Epithelial cell of proximal tubule (primary cell): ENCODE results near the gene FMNL2. TPM values are rescaled to one million over a fixed set of nuclear protein-coding genes. Genes with fewer than 3 reads are reported as not detected.

Experiments
- DNase-seq: peaks from one replicate; pipeline ENCODE4 v3.0.0-alpha.2; 2011; ENCODE audit warnings: low read depth
- H3K4me3 ChIP-seq: 2 replicates; pipeline ENCODE4 v1.5.1; 2011; ENCODE audit warnings: low read depth, mild to moderate bottlenecking, low read length
- CTCF ChIP-seq: conservative IDR thresholded peaks from 2 replicates; pipeline ENCODE4 v1.5.1; 2012; ENCODE audit warnings: low read depth, mild to moderate bottlenecking, low read length
- total RNA-seq: library from RNA; depleted of rRNA; stranded (reverse); fragments of >200 nt; gene quantifications from 2 replicates; pipeline ENCODE4 v1.2.3, GENCODE V29; 2015

FMNL2 gene
- total RNA-seq, 1 donor from 2014 or later, result 29.7 TPM

DNA sequence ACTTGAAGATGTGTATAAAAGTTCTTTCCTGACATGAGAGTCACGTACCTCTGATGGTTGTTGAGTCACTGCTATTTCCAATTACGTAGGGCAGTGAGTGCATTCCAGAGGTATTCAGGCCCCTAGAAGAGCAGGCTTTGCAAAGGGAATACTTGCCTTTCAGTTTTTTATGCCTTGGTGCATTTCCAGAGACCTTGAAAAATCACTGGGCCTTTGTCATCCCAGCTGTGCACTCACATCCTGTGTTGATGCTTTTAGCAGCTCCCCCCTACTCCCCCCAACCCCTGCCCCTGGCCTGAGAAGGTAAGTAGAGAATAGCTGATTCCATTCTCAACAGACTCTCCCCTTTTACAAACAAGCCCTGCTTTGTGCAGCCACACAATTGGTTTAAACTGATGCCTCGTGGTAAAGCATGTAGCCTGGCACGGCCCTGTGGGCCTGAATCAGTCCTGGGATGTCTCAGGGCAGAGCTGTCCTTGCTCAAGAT is 208.1 kb downstream of the FMNL2 start:
- no peak for TF ChIP-seq CTCF
- peak; percentile 92 for DNase-seq
- H3K4me3 ChIP-seq, result no peak overlapping the region

DNA sequence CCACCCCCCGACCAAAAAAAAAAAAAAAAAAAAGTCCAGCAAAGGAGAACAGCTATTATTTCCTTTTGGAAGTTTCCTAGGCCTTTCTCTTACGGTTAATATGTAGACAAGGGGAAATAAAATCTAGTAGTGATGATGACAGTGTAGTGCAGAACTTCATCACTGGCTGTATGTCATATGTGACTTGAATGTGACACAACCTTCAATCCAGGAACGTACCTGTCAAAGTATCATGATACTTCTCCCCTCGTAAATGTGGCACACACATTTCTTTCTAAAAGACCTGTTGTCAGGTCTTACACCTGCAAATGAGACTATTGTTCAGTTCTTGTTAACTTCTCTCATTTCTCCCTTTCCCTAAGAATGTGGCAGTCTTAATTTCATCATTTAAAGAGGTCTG is 208.7 kb downstream of the FMNL2 start:
- H3K4me3 ChIP-seq, result no peak overlapping the region
- TF ChIP-seq CTCF, result no peak
- no peak for DNase-seq

- TF ChIP-seq CTCF, result no peak
- no peak overlapping the region for H3K4me3 ChIP-seq
- no peak for DNase-seq
These were observed 209.7 kb downstream of the FMNL2 start for GRCh38 chr2:152544638-152545037.

DNA sequence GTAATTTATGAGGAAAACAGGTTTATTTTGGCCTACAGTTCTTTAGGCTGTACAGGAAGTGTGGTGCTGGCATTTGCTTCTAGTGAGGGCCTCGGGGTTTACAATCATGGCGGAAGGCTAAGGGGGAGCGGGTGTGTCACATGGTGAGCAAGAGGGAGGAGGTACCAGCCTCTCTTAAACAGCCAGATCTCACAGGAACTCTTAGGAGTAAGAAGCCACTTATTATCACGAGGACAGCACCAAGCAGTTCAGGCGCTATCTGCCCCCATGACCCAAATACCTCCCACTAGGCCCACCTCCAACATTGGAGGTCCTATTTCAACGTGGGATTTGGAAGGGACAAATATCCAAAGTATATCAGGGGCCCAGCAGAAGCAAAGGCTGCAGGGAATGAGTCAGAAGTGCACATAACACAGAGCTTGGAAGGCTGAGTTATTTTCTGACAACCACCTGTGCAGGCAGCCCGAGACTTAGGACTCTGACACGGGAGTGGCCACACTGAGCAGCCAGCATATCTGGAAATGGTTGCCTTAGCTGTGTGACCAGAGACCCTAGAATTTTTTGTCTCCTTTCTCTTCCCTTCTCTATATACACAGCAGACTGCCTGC is 211.4 kb downstream of the FMNL2 start:
- no peak overlapping the region for H3K4me3 ChIP-seq
- no peak for DNase-seq
- TF ChIP-seq CTCF, result no peak

DNA sequence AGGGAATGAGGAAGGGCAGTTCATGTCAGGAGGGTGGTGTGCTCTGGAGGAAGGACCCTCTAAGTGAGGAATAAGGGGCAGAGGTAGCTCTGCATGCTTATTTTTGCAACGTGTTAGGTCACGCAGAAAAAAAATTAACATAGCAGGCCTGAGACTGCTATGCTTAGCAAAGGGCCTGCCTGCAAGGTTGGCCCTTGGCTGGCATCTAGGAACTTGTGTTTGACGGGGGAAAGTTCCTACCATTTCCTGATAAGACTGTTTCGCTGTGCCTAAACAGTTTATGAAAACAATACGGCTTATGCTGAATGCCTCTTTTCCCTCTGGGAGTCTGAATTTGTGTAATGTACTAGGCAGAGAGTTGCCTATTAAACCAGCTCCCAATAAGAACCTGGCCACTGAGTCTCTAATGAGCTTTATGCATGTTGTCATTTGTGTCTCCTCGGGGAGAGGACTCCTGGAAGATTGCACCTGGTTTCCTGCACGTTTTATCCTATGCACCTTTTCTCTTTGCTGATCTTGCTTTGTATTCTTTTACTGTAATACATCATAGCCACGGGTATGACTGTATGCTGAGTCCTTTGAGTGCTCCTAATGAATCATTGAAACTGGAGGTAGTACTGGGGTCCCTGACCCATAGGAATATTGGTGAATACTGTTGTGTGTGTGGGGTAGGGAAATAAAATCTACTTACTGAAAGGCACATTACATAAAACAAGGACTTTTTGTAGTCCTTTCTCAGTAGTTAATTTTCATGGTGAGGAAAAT is 213.3 kb downstream of the FMNL2 start:
- DNase-seq, result no peak
- no peak for TF ChIP-seq CTCF
- no peak overlapping the region for H3K4me3 ChIP-seq

GRCh38 chr2:152548996-152549395 is 214.0 kb downstream of the FMNL2 start:
- no peak for TF ChIP-seq CTCF
- no peak overlapping the region for H3K4me3 ChIP-seq
- no peak for DNase-seq

DNA sequence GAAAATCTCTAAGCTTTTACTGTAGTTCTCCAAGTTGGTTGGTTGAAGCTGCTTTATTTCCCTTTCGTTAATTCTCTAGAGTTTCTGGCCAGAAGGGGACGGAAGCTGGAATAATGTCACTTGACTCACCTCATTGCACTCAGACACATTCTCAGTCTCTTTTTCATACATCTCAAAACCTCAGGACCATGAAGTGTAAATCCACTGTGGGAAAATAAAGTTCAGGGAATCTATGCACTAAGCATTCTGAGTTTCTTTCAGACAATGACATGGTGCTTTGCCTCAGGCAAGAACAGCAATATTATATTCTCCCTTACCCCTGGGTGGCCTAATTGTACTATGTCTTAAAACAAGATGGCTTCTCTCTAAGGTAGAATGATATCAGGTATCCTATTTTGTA is 214.4 kb downstream of the FMNL2 start:
- peak; percentile 35 for DNase-seq

More for the DNA sequence above, 214.4 kb downstream of the FMNL2 start:
- no peak overlapping the region for H3K4me3 ChIP-seq
- TF ChIP-seq CTCF, result no peak
